ENCODE data around the gene EIF3I. TPM values are rescaled to one million over a fixed set of nuclear protein-coding genes. Genes with fewer than 3 reads are reported as not detected.

Gene EIF3I
- polyA plus RNA-seq, 3 donors: 126 to 162 (median 151) TPM

- no peak overlapping the region for H3K4me3 ChIP-seq (replicated peaks in 1 of 3; ENCODE audit: low read depth in 2 of 3, low read length in 3 of 3)
- intact Hi-C loops (cut with micrococcal nuclease): loop anchor here in 1 of 2 donors (10.0 kb wide), 1 partner anchor 171 kb away; the partner anchor contains the start of gene BSDC1
Observed at GRCh38 chr1:32224285-32224684, 2.1 kb downstream of the EIF3I start.

GRCh38 chr1:32228771-32229170, 6.6 kb downstream of the EIF3I start:
- H3K27me3 Mint-ChIP-seq (ENCODE audit: low read depth in 3 of 3): peaks cover 0 to 2% (median 2%) of the 10 kb centered on the region in 3 donors
- Histone ChIP-seq H3K4me1 (ENCODE audit: control insufficient read depth in 1 of 2, insufficient read depth in 2 of 2, low read length in 2 of 2) (no peaks in the 10 kb centered on the region), H3K4me3 (replicated peaks in 1 of 3; ENCODE audit: low read depth in 2 of 3, low read length in 3 of 3) (no peak overlapping the region), H3K36me3 (replicated peaks in 1 of 2; ENCODE audit: control insufficient read depth in 1 of 2, insufficient read depth in 2 of 2, low read length in 2 of 2) (peaks cover 62 to 82% of the 10 kb centered on the region in 2 donors), H3K4me2 (replicated peaks; ENCODE audit: extremely low read depth, low read length, poor library complexity, severe bottlenecking) (no peak overlapping the region), H3K9ac (ENCODE audit: insufficient read depth, low read length, poor library complexity, severe bottlenecking) (no peak overlapping the region), H3K9me3 (replicated peaks in 1 of 2; ENCODE audit: control insufficient read depth in 1 of 2, insufficient read depth in 1 of 2, low read length in 2 of 2) (no peaks in the 10 kb centered on the region), H3K27ac (ENCODE audit: low read depth in 1 of 2, low read length in 2 of 2) (no peak overlapping the region), H3K79me2 (ENCODE audit: insufficient read depth, low read length) (peaks cover 2% of the 10 kb centered on the region), H3K27me3 (ENCODE audit: control insufficient read depth in 2 of 2, insufficient read depth in 2 of 2, low read length in 2 of 2) (no peaks in the 10 kb centered on the region), H2AFZ (ENCODE audit: insufficient read depth, low read depth, low read length, poor library complexity, severe bottlenecking) (no peak overlapping the region), H4K20me1 (ENCODE audit: insufficient read depth, low read length) (no peaks in the 10 kb centered on the region)
- intact Hi-C loops (cut with micrococcal nuclease): loop anchor here in 1 of 2 donors (10.0 kb wide), 1 partner anchor 166 kb away; the partner anchor contains the start of gene BSDC1
- no CpG with 5 or more reads among the region's 3 CpGs for WGBS (ENCODE audit: insufficient coverage)
- peak overlapping the region in 1 of 7 donors; percentile 69 for H3K27ac Mint-ChIP-seq
- TF ChIP-seq, protein P1, sequence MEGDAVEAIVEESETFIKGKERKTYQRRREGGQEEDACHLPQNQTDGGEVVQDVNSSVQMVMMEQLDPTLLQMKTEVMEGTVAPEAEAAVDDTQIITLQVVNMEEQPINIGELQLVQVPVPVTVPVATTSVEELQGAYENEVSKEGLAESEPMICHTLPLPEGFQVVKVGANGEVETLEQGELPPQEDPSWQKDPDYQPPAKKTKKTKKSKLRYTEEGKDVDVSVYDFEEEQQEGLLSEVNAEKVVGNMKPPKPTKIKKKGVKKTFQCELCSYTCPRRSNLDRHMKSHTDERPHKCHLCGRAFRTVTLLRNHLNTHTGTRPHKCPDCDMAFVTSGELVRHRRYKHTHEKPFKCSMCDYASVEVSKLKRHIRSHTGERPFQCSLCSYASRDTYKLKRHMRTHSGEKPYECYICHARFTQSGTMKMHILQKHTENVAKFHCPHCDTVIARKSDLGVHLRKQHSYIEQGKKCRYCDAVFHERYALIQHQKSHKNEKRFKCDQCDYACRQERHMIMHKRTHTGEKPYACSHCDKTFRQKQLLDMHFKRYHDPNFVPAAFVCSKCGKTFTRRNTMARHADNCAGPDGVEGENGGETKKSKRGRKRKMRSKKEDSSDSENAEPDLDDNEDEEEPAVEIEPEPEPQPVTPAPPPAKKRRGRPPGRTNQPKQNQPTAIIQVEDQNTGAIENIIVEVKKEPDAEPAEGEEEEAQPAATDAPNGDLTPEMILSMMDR (IDR thresholded peaks at IDR 0.05): no peak
- peaks cover 4% of the 10 kb centered on the region for H3K4me1 Mint-ChIP-seq
- H3K4me3 Mint-ChIP-seq: no peak overlapping the region
- no peaks in the 10 kb centered on the region for H3K9me3 Mint-ChIP-seq
- peaks cover 61 to 86% of the 10 kb centered on the region in 2 donors for H3K36me3 Mint-ChIP-seq
- DNase-seq: no peak

More at GRCh38 chr1:32224285-32224684, 2.1 kb downstream of the EIF3I start:
- peaks cover 38 to 59% of the 10 kb centered on the region in 2 donors for H3K36me3 ChIP-seq (replicated peaks in 1 of 2; ENCODE audit: control insufficient read depth in 1 of 2, insufficient read depth in 2 of 2, low read length in 2 of 2)
- H3K9me3 ChIP-seq (replicated peaks in 1 of 2; ENCODE audit: control insufficient read depth in 1 of 2, insufficient read depth in 1 of 2, low read length in 2 of 2): no peaks in the 10 kb centered on the region
- H2AFZ ChIP-seq (ENCODE audit: insufficient read depth, low read depth, low read length, poor library complexity, severe bottlenecking): no peak overlapping the region
- TF ChIP-seq, protein P1 (IDR thresholded peaks at IDR 0.05): no peak
- Mint-ChIP-seq H3K4me1 (peaks cover 28% of the 10 kb centered on the region), H3K9me3 (no peaks in the 10 kb centered on the region), H3K27ac (peak overlapping the region in 5 of 7 donors; percentile 17 to 99 (median 77)), H3K27me3 (ENCODE audit: low read depth in 3 of 3) (peaks cover 2% of the 10 kb centered on the region in 3 donors), H3K4me3 (no peak overlapping the region), H3K36me3 (peaks cover 43 to 64% of the 10 kb centered on the region in 2 donors)
- no peak overlapping the region for H3K4me2 ChIP-seq (replicated peaks; ENCODE audit: extremely low read depth, low read length, poor library complexity, severe bottlenecking)
- WGBS (ENCODE audit: insufficient coverage): no CpG with 5 or more reads among the region's 4 CpGs
- DNase-seq: no peak
- H3K9ac ChIP-seq (ENCODE audit: insufficient read depth, low read length, poor library complexity, severe bottlenecking): no peak overlapping the region
- H3K27me3 ChIP-seq (ENCODE audit: control insufficient read depth in 2 of 2, insufficient read depth in 2 of 2, low read length in 2 of 2): no peaks in the 10 kb centered on the region
- peak overlapping the region in 1 of 2 donors; percentile 15 for H3K27ac ChIP-seq (ENCODE audit: low read depth in 1 of 2, low read length in 2 of 2)
- H3K79me2 ChIP-seq (ENCODE audit: insufficient read depth, low read length): peaks cover 31% of the 10 kb centered on the region
- no peaks in the 10 kb centered on the region for H4K20me1 ChIP-seq (ENCODE audit: insufficient read depth, low read length)
- peaks cover 18 to 28% of the 10 kb centered on the region in 2 donors for H3K4me1 ChIP-seq (ENCODE audit: control insufficient read depth in 1 of 2, insufficient read depth in 2 of 2, low read length in 2 of 2)

Data from CD14-positive monocyte (primary cell).